K562 (cell line): ENCODE measurements around the gene ZNF513. TPM values are rescaled to one million over a fixed set of nuclear protein-coding genes. Genes with fewer than 3 reads are reported as not detected.

Experiments
- ATAC-seq: fragments of 200-7000 bp; cut with Tn5 transposase; 3 replicates; pipeline ENCODE4 v1.9.1; 2020; ENCODE audit warnings: moderate library complexity
- BruUV-seq: library from RNA; stranded (reverse); fragments of 400-500 nt; replicated peaks from 2 replicates; lab custom pipeline; 2021; lab: Mats Ljungman, UMichigan
- CTCF ChIA-PET: fragments of 300-600 bp; formaldehyde crosslinking; extraction: SDS; loops from one replicate; lab custom pipeline; 2021; ENCODE audit warnings: low intra/inter-chr PET ratio; lab: Yijun Ruan, JAX
- POLR2A ChIA-PET: fragments of 300-600, 350-650 bp; sonication (Branson Sonifier 250); formaldehyde crosslinking; extraction: SDS; loops from one replicate; lab custom pipeline; 2021; ENCODE audit warnings: antibody characterized with exemption, inconsistent platforms; lab: Yijun Ruan, JAX
- DNase-seq, 4 experiments: peaks; one replicate each; pipeline versions ENCODE4 v3.0.0 to v3.0.0-alpha.2; 2011 to 2018; ENCODE audit warnings: low spot score in 3 of 4, mixed read lengths in 3 of 4; ENCODE audit errors: extremely low read depth in 1 of 4
- FAIRE-seq: peaks from 2 replicates; lab custom pipeline; 2011; peaks lifted over from hg19 to GRCh38; lab: Jason Lieb, UNC
- H2AFZ ChIP-seq: 2 replicates; pipeline ENCODE4 v1.6.0; 2011; ENCODE audit warnings: low read depth, low read length, control low read depth, inconsistent platforms
- H3K27ac ChIP-seq: fragments of 200-600 bp; 3 replicates; pipeline ENCODE4 v1.8.0; 2011; ENCODE audit warnings: low read depth, mild to moderate bottlenecking, control low read depth, inconsistent platforms, low read length, moderate library complexity, mixed read lengths; ENCODE audit errors: extremely low read depth
- H3K27me3 ChIP-seq, 2 experiments: fragments of 300-600 bp in 1 of 2; 2 replicates in 1 of 2; 3 replicates in 1 of 2; pipeline versions ENCODE4 v1.6.0 to v1.8.0; 2011; ENCODE audit warnings: inconsistent platforms in 2 of 2, low read length in 2 of 2, mild to moderate bottlenecking in 1 of 2, mixed read lengths in 1 of 2, moderate library complexity in 1 of 2; ENCODE audit not compliant: control insufficient read depth in 2 of 2, insufficient read depth in 2 of 2
- H3K36me3 ChIP-seq: fragments of 300-600 bp; 3 replicates; pipeline ENCODE4 v1.8.0; 2011; ENCODE audit warnings: mild to moderate bottlenecking, low read length, inconsistent platforms; ENCODE audit not compliant: control insufficient read depth, insufficient read depth
- H3K4me1 ChIP-seq, 2 experiments: fragments of 200-600 bp in 1 of 2; replicated peaks in 1 of 2; 2 replicates in 1 of 2; 3 replicates in 1 of 2; pipeline versions ENCODE4 v1.5.1 to v1.8.0; 2011; ENCODE audit warnings: inconsistent platforms in 2 of 2, low read length in 2 of 2, mild to moderate bottlenecking in 1 of 2, mixed read lengths in 1 of 2, moderate library complexity in 1 of 2; ENCODE audit not compliant: control insufficient read depth in 2 of 2, insufficient read depth in 2 of 2
- H3K4me2 ChIP-seq: 2 replicates; pipeline ENCODE4 v1.6.1; 2011; ENCODE audit warnings: low read length, control low read depth, inconsistent platforms, mixed read lengths; ENCODE audit not compliant: insufficient read depth
- H3K4me3 ChIP-seq: fragments of 200-600 bp; sonication (generic), shearing (Covaris generic); 2 replicates; pipeline ENCODE4 v1.5.1; 2016; ENCODE audit warnings: control low read depth, inconsistent platforms
- H3K79me2 ChIP-seq: fragments of 200-600 bp; 3 replicates; pipeline ENCODE4 v1.8.0; 2011; ENCODE audit warnings: low read length, inconsistent platforms; ENCODE audit not compliant: control insufficient read depth, insufficient read depth
- H3K9ac ChIP-seq, 2 experiments: 2 replicates each; pipeline versions ENCODE4 v1.6.0 to v1.6.1; 2011; ENCODE audit warnings: low read depth in 2 of 2, low read length in 2 of 2, control low read depth in 1 of 2, inconsistent platforms in 1 of 2, mild to moderate bottlenecking in 1 of 2, mixed read lengths in 1 of 2; ENCODE audit not compliant: insufficient read depth in 1 of 2
- H3K9me1 ChIP-seq: one replicate; pipeline ENCODE4 v1.6.0; 2011; ENCODE audit warnings: inconsistent platforms, mild to moderate bottlenecking, low read length, moderate library complexity; ENCODE audit not compliant: control insufficient read depth, insufficient read depth
- H3K9me3 ChIP-seq: replicated peaks from 2 replicates; pipeline ENCODE4 v1.5.1; 2011; ENCODE audit warnings: low read depth, low read length, inconsistent platforms; ENCODE audit not compliant: control insufficient read depth, insufficient read depth
- H4K20me1 ChIP-seq: replicated peaks from 2 replicates; pipeline ENCODE4 v1.6.1; 2011; ENCODE audit warnings: low read length, inconsistent platforms, mixed read lengths; ENCODE audit not compliant: control insufficient read depth, insufficient read depth
- ELK1 ChIP-seq: sonication (generic); formaldehyde crosslinking; IDR thresholded peaks from 2 replicates; pipeline ENCODE4 v1.8.1; 2022; ENCODE audit warnings: missing genetic modification reagents
- KAT8 ChIP-seq: fragments of 450-650 bp; IDR thresholded peaks from 2 replicates; pipeline ENCODE4 v1.6.1; 2016; ENCODE audit warnings: low read depth, mild to moderate bottlenecking
- KLF6 ChIP-seq: fragments of 250-450 bp; sonication (Bioruptor Pico); IDR thresholded peaks from 2 replicates; pipeline ENCODE4 v1.4.0; 2020; ENCODE audit warnings: mild to moderate bottlenecking, moderate library complexity, borderline replicate concordance
- MXI1 ChIP-seq: IDR thresholded peaks from 2 replicates; pipeline ENCODE4 v1.6.1; 2011; ENCODE audit warnings: low read depth, mild to moderate bottlenecking, improper control_type of control experiment, low read length
- ZFP30 ChIP-seq: fragments of 250-450 bp; sonication (Bioruptor Pico); IDR thresholded peaks from 2 replicates; pipeline ENCODE4 v1.8.0; 2022; ENCODE audit warnings: moderate library complexity, mild to moderate bottlenecking, inconsistent platforms, borderline replicate concordance
- ZFPM2 ChIP-seq: fragments of 250-450 bp; sonication (Bioruptor Pico); IDR thresholded peaks from 2 replicates; pipeline ENCODE4 v1.5.1; 2022; ENCODE audit warnings: mild to moderate bottlenecking
- ZNF140 ChIP-seq: fragments of 250-450 bp; sonication (Bioruptor Pico); IDR thresholded peaks from 2 replicates; pipeline ENCODE4 v1.8.0; 2021; ENCODE audit warnings: moderate library complexity, mild to moderate bottlenecking, inconsistent platforms
- ZNF592 ChIP-seq: fragments of 450-650 bp; IDR thresholded peaks from 2 replicates; pipeline ENCODE4 v1.6.1; 2017; ENCODE audit warnings: antibody characterized with exemption, mild to moderate bottlenecking
- WGBS: fragments of 100-300 bp; shearing (Covaris generic); methylation state at CpG from one replicate; pipeline ENCODE4 v1.1.6; 2016; ENCODE audit warnings: low coverage, mixed read lengths; ENCODE audit not compliant: insufficient coverage; ENCODE audit errors: missing lambda C conversion rate; 5-methylcytosine and 5-hydroxymethylcytosine counted together
- in situ Hi-C: fragments of 300-500 bp; cut with MboI; formaldehyde crosslinking; loops from 4 replicates; pipeline ENCODE4 v1.15.0; 2018; ENCODE audit warnings: inconsistent platforms, mixed read lengths
- intact Hi-C: fragments of 100-400 bp; cut with micrococcal nuclease; formaldehyde crosslinking; loops from 2 replicates; pipeline ENCODE4 v1.14.2; 2022
- polyA plus RNA-seq, 8 experiments: library from polyadenylated mRNA; depleted of rRNA in 4 of 8; stranded (reverse) in 5 of 8; unstranded in 3 of 8; fragments of >200 nt; fragmentation: Nextera tagmentation in 2 of 8; fragmentation: Illumina TruSeq in 1 of 8; extraction: Ambion mirVana in 2 of 8; extraction: Trizol in 1 of 8; gene quantifications; 2 replicates each; pipeline versions ENCODE4 v1.2.1 to v1.2.3, GENCODE V29; 2011 to 2014; ENCODE audit warnings: inconsistent platforms in 1 of 8, missing spikeins in 1 of 8
- total RNA-seq, 7 experiments: library from RNA; depleted of rRNA in 6 of 7; stranded (reverse); fragments of >200 nt in 6 of 7; fragmentation: Illumina TruSeq in 2 of 7; extraction: Trizol in 2 of 7; gene quantifications; 2 replicates each; pipeline versions ENCODE4 v1.2.1 to v1.2.3, GENCODE V29; 2011 to 2021; ENCODE audit warnings: low replicate concordance in 1 of 7
- TF ChIP-seq, protein P1 (sequence below): fragments of 250-450 bp; sonication (Bioruptor Pico); IDR thresholded peaks from 2 replicates; pipeline ENCODE4 v1.5.0; 2021

ZNF513 gene
- total and polyA plus RNA-seq, 9 of the 15 experiments (the other 6 are each of a cell fraction or from before 2014, with no cell fraction given), result 0.04 to 13.6 (median 4.4) TPM

DNA sequence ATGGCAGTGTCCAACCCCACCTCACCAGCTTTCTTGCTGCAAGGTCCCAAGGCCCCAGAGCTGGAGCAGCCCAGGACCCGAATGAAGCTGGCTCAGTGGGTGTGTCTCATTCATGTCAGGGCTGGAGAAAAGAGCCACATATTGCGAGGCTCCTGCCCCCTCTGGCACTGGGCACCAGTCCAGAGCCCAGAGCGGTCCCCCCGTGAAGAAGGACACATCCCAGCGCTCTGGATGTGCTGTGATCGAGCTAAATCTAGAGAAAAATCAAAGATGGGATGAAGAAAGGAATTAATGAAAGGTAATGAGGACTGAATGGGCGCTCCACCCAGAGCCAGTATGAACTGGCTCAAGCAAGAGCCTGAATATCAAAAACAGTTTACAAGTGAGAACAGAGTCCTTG lies 44.4 kb downstream of the ZNF513 start (continued):
- TF ChIP-seq, protein P1, sequence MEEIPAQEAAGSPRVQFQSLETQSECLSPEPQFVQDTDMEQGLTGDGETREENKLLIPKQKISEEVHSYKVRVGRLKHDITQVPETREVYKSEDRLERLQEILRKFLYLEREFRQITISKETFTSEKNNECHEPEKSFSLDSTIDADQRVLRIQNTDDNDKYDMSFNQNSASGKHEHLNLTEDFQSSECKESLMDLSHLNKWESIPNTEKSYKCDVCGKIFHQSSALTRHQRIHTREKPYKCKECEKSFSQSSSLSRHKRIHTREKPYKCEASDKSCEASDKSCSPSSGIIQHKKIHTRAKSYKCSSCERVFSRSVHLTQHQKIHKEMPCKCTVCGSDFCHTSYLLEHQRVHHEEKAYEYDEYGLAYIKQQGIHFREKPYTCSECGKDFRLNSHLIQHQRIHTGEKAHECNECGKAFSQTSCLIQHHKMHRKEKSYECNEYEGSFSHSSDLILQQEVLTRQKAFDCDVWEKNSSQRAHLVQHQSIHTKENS (CRISPR knock-in tag), result no peak
- TF ChIP-seq ZFP30 (CRISPR knock-in tag) (no peak), KAT8 (no peak), ZNF592 (no peak)

- H4K20me1 ChIP-seq, result no peaks in the 10 kb centered on the region
- no peak for ATAC-seq
- no peak overlapping the region for H2AFZ ChIP-seq
- H3K36me3 ChIP-seq, result peaks cover 75% of the 10 kb centered on the region
- WGBS, result 86% methylated on average over 3 of the region's 3 CpGs
- in situ Hi-C loops (no loop called here), intact Hi-C loops (no loop called here)
- H3K9me1 ChIP-seq, result no peaks in the 10 kb centered on the region
- no peak overlapping the region for H3K4me3 ChIP-seq
- no peak for FAIRE-seq
- H3K27ac ChIP-seq, result no peak overlapping the region; the same call in 2 of the 3 replicates
- ChIA-PET CTCF (no interaction called here), POLR2A (interaction anchor here (1.0 to 4.0 kb wide), 4 partner anchors 10 to 19 kb away, joined by 4 to 22 read pairs (median 4); partner anchors contain the start of gene MPV17)
- DNase-seq, result no peak
- peak overlapping the region in 1 of 2 experiments; percentile 48; a peak in 1 of 4 replicates for H3K9ac ChIP-seq
- no peaks in the 10 kb centered on the region for H3K4me1 ChIP-seq
- no peaks in the 10 kb centered on the region for H3K27me3 ChIP-seq
- H3K4me2 ChIP-seq, result no peak overlapping the region
- H3K79me2 ChIP-seq, result no peaks in the 10 kb centered on the region
- no peaks in the 10 kb centered on the region for H3K9me3 ChIP-seq
- BruUV-seq, result no TSS peak
- TF ChIP-seq ZNF592, result no peak
- TF ChIP-seq ELK1, result no peak
- no peak for TF ChIP-seq ZNF140 (CRISPR knock-in tag)
- TF ChIP-seq MXI1, result no peak
- TF ChIP-seq KLF6 (CRISPR knock-in tag), result no peak
- TF ChIP-seq ZFPM2 (CRISPR knock-in tag), result no peak
Measured at GRCh38 chr2:27335311-27335710, 45.2 kb downstream of the ZNF513 start.
